GM19240 (cell line): ENCODE data around the gene PGLYRP4.

Source experiments
- DNase-seq: peaks from one replicate; pipeline ENCODE4 v3.0.0; 2011; ENCODE audit warnings: low spot score; ENCODE audit not compliant: insufficient read length

The PGLYRP4 gene

DNA sequence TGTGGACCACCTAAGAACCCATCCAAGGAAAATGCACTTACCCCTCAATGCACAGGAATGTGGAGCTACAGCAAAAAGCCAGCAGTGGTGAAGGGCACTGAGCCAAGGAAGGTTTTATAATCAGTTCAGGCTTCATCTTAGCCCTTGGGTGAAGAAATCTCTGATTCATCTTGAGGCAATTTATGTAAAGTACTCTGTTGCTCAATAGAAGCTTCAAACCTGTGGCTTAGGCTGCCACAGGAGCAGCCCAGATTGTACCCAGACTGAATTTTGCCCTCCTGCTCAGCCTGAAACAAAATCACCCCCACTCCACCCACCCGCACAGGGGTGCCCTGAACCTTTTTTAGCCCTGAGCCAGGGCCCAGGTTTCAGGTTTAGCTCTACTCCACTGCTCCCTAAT, 26.9 kb upstream of the PGLYRP4 start, which contains the start of gene S100A12:
Gene S100A12, minus strand, starts transcription at position 111 of the 400 bp plus-strand sequence. CDS start 1,029 bp downstream, outside the sequence.
- no peak for DNase-seq

DNA sequence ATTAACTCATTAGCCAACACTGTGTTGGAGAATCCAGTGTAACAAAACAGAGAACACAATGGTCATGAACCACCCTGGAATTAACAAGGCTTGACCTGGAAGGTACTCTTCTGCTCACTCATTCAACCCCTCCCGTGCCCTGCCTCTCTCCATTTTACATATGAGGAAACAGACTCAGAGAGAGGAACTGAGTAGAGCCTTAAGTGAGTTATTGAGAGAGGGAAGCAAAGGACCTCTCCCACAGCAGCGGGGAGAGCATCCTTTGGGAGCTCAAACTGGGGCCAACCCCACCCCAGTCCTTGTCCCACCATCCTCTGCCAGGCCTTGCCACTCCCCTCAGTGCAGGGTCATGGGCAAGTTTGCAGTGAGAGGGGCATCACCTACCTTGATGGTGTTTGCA, 25.4 kb upstream of the PGLYRP4 start:
- DNase-seq: no peak

DNA sequence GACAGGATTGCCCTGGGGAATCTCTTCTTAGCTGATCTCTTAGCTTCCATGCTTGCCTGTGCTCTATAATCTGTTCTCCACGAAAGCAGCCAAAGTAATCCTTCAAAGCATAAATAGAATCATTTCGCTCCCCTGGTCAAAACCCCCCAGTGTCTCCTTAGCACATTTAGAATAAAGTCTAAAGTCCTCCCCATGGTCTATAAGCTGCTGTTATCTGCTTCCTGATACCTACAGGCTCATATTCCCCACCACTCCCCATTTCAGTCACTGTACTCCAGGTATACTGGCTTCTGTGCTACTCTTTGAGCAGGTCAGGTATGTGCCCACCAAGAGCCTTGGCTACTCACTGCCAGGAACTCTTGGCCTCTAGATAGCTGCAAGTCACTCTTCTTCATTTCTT, 23.9 kb upstream of the PGLYRP4 start:
- DNase-seq: no peak

- no peak for DNase-seq
Observed at GRCh38 chr1:153371231-153371630, 22.6 kb upstream of the PGLYRP4 start.

DNA sequence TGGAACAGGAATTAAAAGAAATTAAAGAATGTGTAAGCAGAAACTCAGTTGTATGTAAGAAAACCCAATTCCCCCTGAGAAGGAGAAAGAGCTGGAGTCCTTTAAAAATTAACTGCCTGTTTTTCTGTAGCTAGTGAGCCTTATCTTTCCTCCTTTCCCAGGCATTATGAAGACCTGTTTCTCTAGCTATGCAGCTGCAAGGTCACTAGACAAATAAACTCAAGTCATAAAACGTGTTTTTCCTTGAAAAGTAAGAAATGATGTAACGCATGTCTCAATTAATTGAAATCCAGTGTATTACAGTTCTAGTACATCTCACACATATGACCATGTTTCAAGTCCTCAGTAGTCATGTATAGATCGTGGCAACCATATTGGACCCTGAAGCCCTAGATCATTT, 21.5 kb upstream of the PGLYRP4 start:
- no peak for DNase-seq

DNA sequence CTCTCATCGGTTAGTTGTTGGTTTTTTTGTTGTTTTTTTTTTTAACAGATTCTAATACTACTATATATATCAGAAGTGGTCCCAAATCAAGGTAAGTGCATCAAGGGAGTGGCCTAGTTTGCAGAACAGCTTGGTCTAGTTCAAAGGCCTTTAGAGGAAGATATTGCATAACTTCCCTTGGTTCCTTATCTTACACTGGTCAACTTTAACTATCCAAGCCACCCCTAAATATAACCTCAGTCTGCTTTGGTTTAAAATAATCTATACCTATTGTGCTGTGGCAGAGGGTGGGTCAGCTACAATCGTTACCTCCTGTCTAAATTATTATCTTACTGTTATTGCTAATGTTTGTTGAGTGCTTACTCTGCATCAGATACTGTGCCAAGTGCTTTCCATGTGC, 19.9 kb upstream of the PGLYRP4 start:
- DNase-seq: no peak

DNA sequence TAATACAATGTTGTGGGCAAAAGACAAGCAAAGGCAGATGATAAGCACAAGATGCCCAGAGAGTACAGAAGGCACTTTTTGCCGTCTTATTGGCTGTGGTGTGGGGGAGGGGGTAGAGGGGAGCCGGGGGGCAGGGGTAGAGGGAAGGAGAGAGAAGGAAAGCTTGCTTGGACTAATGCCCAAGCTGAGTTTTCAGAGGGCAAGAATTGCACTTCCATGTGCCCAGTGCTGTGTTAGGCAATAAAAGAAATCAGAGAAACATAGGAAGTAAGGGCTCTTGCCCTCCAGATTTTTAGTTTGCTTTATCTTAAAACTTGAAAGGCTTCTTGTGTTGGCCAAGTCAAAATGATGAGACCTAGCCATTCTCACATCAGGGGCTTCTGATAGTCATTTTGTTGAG, 18.4 kb upstream of the PGLYRP4 start:
- no peak for DNase-seq

- DNase-seq: no peak
Observed at GRCh38 chr1:153366261-153366660, 17.6 kb upstream of the PGLYRP4 start.

DNA sequence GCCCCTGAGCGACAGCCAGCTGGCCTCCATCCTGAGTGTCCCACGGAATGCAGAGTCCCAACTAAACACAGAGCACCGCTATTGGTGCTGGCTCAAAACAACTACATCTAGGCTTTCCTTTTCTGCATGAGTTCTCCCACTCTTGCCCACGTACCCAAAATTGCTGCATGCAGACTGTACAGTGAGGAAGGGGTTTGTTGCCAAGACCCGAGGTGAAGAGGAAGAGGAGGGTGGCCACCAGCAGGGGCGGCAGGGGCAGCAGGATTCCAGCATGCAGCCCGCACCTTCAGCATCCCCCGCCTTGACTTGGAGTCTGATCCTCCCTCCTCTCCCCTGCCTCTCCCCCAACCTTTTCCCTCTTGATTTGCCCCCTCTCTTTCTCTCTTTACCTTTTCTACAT, 17.1 kb upstream of the PGLYRP4 start:
- no peak for DNase-seq

DNA sequence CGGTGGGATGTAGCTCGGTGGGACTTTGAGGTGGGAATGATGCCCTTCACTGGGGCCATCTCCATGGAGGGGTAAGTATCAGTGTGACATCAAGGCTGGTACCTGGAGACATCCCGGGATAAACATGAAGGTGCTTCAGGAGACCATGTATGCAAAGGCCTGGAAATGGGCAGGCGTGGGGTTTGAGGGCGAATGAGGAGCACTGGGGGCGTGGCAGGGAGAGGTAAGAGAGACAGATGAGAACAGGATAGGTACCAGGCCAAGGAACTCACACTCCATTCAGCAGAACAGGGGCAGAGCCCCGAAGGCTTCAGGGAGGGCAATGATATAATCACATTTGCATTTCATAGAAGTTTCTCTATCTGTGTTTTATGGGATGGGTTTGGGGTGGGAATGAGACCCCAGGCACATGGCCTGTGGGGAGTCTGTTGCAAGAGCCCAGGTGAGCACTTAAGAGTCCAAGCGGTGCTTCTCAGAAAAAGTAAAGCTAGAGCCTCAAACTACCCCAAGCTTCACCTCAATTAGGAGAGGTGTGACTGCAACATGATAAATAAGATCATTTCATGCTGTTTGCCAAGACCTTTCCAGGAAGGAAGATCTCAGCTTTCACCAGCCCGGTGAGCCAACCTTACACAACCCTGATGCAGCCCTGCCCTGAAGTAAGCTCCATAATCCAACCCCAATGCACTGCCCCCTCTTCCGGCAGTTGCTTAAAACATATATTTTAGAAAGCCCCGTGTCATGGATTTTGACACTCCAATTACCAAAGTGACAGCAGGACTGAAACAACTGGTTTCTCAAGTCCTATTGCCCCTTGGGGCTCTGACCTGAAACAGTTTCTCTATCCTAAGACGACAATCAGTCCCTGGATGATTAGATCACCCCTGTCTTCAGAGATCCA, 16.4 kb upstream of the PGLYRP4 start:
- DNase-seq: no peak

DNA sequence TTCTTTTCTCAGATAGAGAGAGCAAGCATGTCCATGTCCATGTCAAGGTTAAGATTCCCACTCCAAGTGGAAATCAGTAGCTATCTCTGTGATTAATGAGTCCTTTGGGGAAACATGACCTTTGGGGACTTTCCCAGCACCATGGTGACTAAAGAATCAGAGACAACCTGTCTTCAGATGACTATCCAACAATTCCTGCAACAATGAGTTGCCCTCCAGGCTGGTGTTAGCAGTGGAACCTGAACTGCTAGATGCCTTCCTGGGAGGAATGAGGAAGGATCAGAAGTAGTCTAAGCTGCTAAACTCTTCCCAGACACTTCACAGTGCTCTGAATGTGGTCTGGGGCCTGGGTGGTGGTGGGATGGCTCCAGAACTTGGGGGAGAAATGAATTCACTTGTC, 15.5 kb upstream of the PGLYRP4 start:
- DNase-seq: no peak

DNA sequence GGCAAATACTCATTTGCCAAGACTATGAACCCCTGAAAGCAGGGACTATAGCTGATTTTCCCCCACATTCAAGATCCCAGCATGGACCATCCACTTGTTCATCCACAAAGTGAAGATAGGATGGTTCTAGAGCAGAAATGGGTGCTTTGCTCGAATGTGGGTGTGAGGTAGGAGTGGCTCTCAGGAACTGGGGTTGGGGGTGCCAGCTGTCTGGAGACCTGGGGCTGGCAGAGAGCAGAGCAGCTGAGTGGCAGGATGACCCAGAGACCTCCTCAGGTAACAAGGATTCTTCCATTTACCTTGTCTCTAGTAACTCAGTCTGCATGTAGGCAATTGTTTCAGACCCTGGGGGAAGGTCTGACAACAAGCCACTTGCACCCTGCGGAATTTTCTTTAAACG, 15.0 kb upstream of the PGLYRP4 start:
- DNase-seq: no peak

- no peak for DNase-seq
Observed at GRCh38 chr1:153362187-153362775, 13.6 kb upstream of the PGLYRP4 start.

DNA sequence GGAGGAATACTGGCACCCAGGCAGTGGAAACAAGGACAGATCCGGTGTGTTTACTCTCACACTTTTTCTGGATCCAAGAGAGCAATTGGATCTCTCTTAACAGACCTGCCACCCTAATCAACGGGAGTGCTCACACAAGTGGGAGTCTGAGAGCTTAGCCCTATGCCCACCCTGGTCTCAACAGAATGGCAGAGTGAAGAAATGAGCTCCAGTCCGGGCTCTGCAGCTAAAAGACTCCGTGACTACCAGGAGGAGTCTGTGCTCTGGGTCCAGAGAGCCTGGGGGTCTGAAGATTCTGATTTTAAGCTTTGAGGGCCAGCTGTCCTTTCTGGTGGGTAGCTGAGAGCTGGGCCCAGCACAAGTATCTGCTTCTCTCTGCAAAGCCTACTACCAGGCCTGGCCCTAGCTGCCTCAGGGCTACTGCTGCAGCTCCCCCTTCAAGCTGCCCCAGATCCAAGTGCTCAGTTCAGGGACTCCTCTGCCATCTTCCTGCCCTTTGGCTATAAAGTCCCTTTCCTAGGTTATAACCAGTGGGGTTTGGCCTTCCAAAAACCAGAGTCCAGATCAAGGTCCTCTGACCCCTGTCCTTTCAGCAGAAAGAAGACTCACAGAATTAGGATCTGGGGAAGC, 13.0 kb upstream of the PGLYRP4 start:
- DNase-seq: no peak

- no peak for DNase-seq
Observed at GRCh38 chr1:153360592-153361479, 12.2 kb upstream of the PGLYRP4 start.

DNA sequence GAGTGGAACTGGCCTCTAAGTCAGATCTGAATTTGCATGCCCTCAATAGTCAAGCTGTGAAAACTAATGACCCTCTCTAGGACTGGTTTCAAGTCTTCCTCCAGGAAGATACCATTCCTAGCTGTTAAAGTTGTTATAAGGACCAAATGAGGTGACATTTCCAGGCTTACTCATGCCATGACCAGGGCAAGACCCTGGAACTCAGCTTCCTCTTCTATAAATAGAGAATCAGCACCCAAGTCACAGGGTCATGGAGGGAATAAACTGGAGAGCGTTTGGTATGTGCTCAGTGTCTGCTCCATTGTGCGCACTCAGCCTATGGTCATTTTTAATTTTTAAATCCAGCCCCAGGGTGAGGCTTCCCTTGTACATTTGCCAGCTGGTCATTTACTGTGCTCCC, 11.5 kb upstream of the PGLYRP4 start:
- no peak for DNase-seq

DNA sequence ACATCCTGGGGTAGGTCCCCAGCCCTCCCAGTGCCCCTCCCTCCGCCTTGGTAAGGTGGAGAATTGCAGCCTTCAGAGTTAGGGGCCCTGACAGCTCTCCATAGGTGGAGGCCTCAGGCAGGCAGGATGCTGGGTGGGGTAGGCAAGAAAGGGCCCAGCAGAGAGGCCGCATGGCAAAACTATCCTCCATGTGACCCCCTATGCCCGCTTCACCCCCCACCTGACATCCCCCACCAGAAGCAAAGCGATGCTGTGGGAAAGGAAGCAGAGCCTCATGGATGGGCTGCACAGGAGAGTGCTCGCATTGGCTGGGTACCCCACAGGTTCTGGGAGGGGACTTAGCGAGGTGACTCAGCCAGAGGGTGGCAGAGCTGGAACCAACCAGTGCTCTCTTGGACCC, 10.6 kb upstream of the PGLYRP4 start:
- no peak for DNase-seq

GRCh38 chr1:153358691-153358975, 10.0 kb upstream of the PGLYRP4 start:
- DNase-seq: no peak

GRCh38 chr1:153357853-153358690, 9.4 kb upstream of the PGLYRP4 start, which contains the start of gene S100A9:
Gene S100A9 (plus strand): TSS chr1:153357854. CDS start chr1:153358284, 430 bp downstream.
- no peak for DNase-seq

GRCh38 chr1:153357076-153357852, 8.6 kb upstream of the PGLYRP4 start:
- no peak for DNase-seq
